KMS-11 (cell line): ENCODE results near the gene KRT6A.

Experiments used
- H2AFZ ChIP-seq: fragments of 200-600 bp; sonication (generic); 2 replicates; pipeline ENCODE4 v1.6.1; 2016; ENCODE audit warnings: antibody characterized with exemption, mixed run types, low read depth
- H3K27ac ChIP-seq: fragments of 200-600 bp; sonication (generic); 2 replicates; pipeline ENCODE4 v1.6.1; 2016; ENCODE audit warnings: mild to moderate bottlenecking, mixed run types
- H3K27me3 ChIP-seq: fragments of 200-600 bp; sonication (generic); 2 replicates; pipeline ENCODE4 v1.6.1; 2017; ENCODE audit warnings: mild to moderate bottlenecking, low read depth, mixed run types, moderate library complexity; ENCODE audit not compliant: insufficient read depth
- H3K36me3 ChIP-seq: fragments of 200-600 bp; sonication (generic); 2 replicates; pipeline ENCODE4 v1.6.1; 2017; ENCODE audit warnings: mild to moderate bottlenecking, mixed run types; ENCODE audit not compliant: insufficient read depth
- H3K4me1 ChIP-seq: fragments of 200-600 bp; sonication (generic); 2 replicates; pipeline ENCODE4 v1.6.1; 2016; ENCODE audit warnings: mild to moderate bottlenecking, low read depth, mixed run types; ENCODE audit not compliant: poor library complexity, severe bottlenecking
- H3K4me2 ChIP-seq: fragments of 200-600 bp; sonication (generic); 2 replicates; pipeline ENCODE4 v1.7.0; 2016; ENCODE audit warnings: mild to moderate bottlenecking, mixed run types
- H3K4me3 ChIP-seq: fragments of 200-600 bp; sonication (generic); IDR thresholded peaks from 2 replicates; pipeline ENCODE4 v1.6.1; 2017; ENCODE audit warnings: low read depth, low read length, mixed read lengths; ENCODE audit not compliant: insufficient read depth
- H3K79me2 ChIP-seq: fragments of 200-600 bp; sonication (generic); 2 replicates; pipeline ENCODE4 v1.6.1; 2016; ENCODE audit warnings: low read depth, mixed run types; ENCODE audit not compliant: insufficient read depth
- H3K9ac ChIP-seq: fragments of 200-600 bp; sonication (generic); 2 replicates; pipeline ENCODE4 v1.6.1; 2016; ENCODE audit warnings: mild to moderate bottlenecking, mixed run types
- H4K20me1 ChIP-seq: fragments of 200-600 bp; sonication (generic); 2 replicates; pipeline ENCODE4 v1.6.1; 2016; ENCODE audit warnings: mild to moderate bottlenecking, mixed run types; ENCODE audit not compliant: insufficient read depth
- CTCF ChIP-seq: fragments of 200-600 bp; sonication (generic); conservative IDR thresholded peaks from 2 replicates; pipeline ENCODE4 v1.6.1; 2017; ENCODE audit warnings: low read depth, mild to moderate bottlenecking, antibody characterized with exemption, low read length, moderate library complexity, mixed read lengths

The KRT6A gene

DNA sequence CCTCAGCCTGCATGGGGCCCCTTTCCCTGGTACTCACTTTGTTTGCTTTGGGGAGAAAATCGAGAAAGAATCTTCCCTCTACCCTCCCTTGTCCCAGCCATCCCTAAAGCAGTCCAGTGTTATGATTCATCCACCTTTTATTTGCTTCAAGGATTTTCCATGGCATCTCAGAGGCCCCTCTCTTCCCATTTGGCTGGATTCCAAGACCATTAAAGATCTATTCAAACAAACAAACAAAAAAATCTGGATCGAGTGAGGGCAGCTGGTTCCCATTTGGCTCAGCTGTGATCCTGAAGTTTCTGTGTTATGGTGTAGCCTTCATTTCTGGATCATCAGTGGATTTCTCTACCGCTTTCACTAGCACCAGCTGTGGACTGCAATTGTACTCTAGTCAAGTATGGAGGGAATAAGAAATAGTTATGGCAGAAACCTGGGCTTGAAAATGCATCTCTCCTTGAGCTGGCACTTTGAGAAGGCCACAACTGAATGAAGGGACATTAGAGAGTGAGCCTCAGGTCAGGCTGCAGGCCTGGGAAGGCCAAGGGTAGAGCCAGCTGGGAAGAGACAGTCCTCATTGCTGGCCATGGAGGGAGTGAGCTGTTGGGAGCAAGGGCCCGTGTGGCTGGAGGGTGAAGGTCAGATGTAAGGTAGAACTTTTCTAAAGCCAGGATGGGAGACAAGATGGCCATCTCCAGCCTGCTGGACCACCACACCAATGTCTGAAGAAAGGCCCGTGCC lies 46.2 kb upstream of the KRT6A start:
- Histone ChIP-seq H3K27me3 (peaks cover 14% of the 10 kb centered on the region), H3K4me3 (no peak overlapping the region), H3K79me2 (no peaks in the 10 kb centered on the region), H3K9ac (no peak overlapping the region), H3K36me3 (no peaks in the 10 kb centered on the region), H3K4me2 (no peak overlapping the region), H3K4me1 (no peaks in the 10 kb centered on the region), H3K27ac (no peak overlapping the region), H2AFZ (no peak overlapping the region), H4K20me1 (no peaks in the 10 kb centered on the region)
- no peak for TF ChIP-seq CTCF

DNA sequence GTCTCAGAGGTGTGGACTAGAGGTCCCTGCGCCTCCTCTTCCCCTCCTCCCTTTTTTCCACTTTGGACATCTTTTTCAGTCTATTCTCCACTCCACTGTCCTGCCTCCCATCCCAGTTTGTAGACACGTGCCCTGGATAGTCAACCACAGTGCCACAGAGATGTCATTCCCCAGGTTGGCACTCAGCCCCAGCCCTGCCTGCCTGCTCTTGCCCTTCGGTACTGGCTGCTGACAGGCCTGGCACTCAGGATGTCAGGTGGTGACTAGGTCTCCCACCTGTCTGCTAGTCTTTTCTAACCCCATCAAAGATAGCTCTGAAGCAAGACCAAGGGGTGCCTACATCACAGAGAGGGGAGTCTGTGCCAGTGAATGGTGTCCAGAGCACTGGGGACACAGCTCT lies 44.0 kb upstream of the KRT6A start:
- Histone ChIP-seq H3K4me3 (no peak overlapping the region), H3K79me2 (no peaks in the 10 kb centered on the region), H2AFZ (no peak overlapping the region), H3K4me1 (no peaks in the 10 kb centered on the region), H3K27ac (no peak overlapping the region), H3K36me3 (no peaks in the 10 kb centered on the region), H3K27me3 (peaks cover 13% of the 10 kb centered on the region), H4K20me1 (no peaks in the 10 kb centered on the region), H3K9ac (no peak overlapping the region), H3K4me2 (no peak overlapping the region)
- no peak for TF ChIP-seq CTCF

GRCh38 chr12:52535574-52535973 lies 42.5 kb upstream of the KRT6A start:
- no peaks in the 10 kb centered on the region for H3K4me1 ChIP-seq
- H3K36me3 ChIP-seq: no peaks in the 10 kb centered on the region

GRCh38 chr12:52534482-52534881 lies 41.4 kb upstream of the KRT6A start:
- Histone ChIP-seq H3K27ac (no peak overlapping the region), H3K4me2 (no peak overlapping the region), H2AFZ (no peak overlapping the region), H3K27me3 (peaks cover 18% of the 10 kb centered on the region), H3K36me3 (no peaks in the 10 kb centered on the region), H4K20me1 (no peaks in the 10 kb centered on the region), H3K4me1 (no peaks in the 10 kb centered on the region), H3K9ac (no peak overlapping the region), H3K79me2 (no peaks in the 10 kb centered on the region), H3K4me3 (no peak overlapping the region)
- TF ChIP-seq CTCF: no peak

More at GRCh38 chr12:52535574-52535973, 42.5 kb upstream of the KRT6A start:
- Histone ChIP-seq H3K79me2 (no peaks in the 10 kb centered on the region), H3K27ac (no peak overlapping the region), H3K27me3 (peaks cover 14% of the 10 kb centered on the region), H3K9ac (no peak overlapping the region), H2AFZ (no peak overlapping the region), H3K4me2 (no peak overlapping the region), H3K4me3 (no peak overlapping the region), H4K20me1 (no peaks in the 10 kb centered on the region)
- no peak for TF ChIP-seq CTCF
